DOHH2 (cell line): Measurements from ENCODE around the gene CDH24.
"Not testable (repeated sequence)": the region's sequence is repeated elsewhere in the genome, so short reads cannot be mapped to it uniquely, and the experiment has no call there.

Source experiments
- H3F3A ChIP-seq: fragments of 200-600 bp; sonication (generic), shearing (Covaris generic); 2 replicates; pipeline ENCODE4 v1.6.0; 2016; ENCODE audit warnings: antibody characterized with exemption, mild to moderate bottlenecking; ENCODE audit not compliant: control insufficient read depth, insufficient read depth
- H3K27ac ChIP-seq: fragments of 200-600 bp; sonication (generic); 2 replicates; pipeline ENCODE4 v1.5.1; 2014; ENCODE audit warnings: low read depth, mild to moderate bottlenecking, low read length, moderate library complexity
- H3K27me3 ChIP-seq: fragments of 200-600 bp; sonication (generic); 2 replicates; pipeline ENCODE4 v1.6.1; 2014; ENCODE audit warnings: mild to moderate bottlenecking, low read length, mixed read lengths; ENCODE audit not compliant: control insufficient read depth
- H3K36me3 ChIP-seq: fragments of 200-600 bp; sonication (generic); 2 replicates; pipeline ENCODE4 v1.6.1; 2014; ENCODE audit warnings: mild to moderate bottlenecking, low read length, moderate library complexity, mixed read lengths; ENCODE audit not compliant: control insufficient read depth
- H3K4me1 ChIP-seq: fragments of 200-600 bp; sonication (generic); 2 replicates; pipeline ENCODE4 v1.6.1; 2014; ENCODE audit warnings: mild to moderate bottlenecking, low read length, mixed read lengths; ENCODE audit not compliant: control insufficient read depth
- H3K4me2 ChIP-seq: fragments of 200-600 bp; sonication (generic); 2 replicates; pipeline ENCODE4 v1.6.0; 2014; ENCODE audit warnings: mild to moderate bottlenecking, low read length, moderate library complexity
- H3K4me3 ChIP-seq: fragments of 200-600 bp; sonication (generic); 2 replicates; pipeline ENCODE4 v1.5.1; 2014; ENCODE audit warnings: mild to moderate bottlenecking, low read length, mixed read lengths
- H3K79me2 ChIP-seq: fragments of 200-600 bp; sonication (generic); 2 replicates; pipeline ENCODE4 v1.6.1; 2014; ENCODE audit warnings: mild to moderate bottlenecking, low read length, mixed read lengths; ENCODE audit not compliant: control insufficient read depth
- H3K9me2 ChIP-seq: fragments of 200-600 bp; sonication (generic); replicated peaks from 2 replicates; pipeline ENCODE4 v1.6.1; 2014; ENCODE audit warnings: mild to moderate bottlenecking, low read length, mixed read lengths; ENCODE audit not compliant: control insufficient read depth
- H3K9me3 ChIP-seq: fragments of 200-600 bp; sonication (generic); 2 replicates; pipeline ENCODE4 v1.6.1; 2014; ENCODE audit warnings: antibody characterized with exemption, low read length, mixed read lengths; ENCODE audit not compliant: control insufficient read depth, insufficient read depth
- H4K20me1 ChIP-seq: fragments of 200-600 bp; sonication (generic); 2 replicates; pipeline ENCODE4 v1.6.0; 2014; ENCODE audit warnings: low read depth, mild to moderate bottlenecking, antibody characterized with exemption, low read length, moderate library complexity; ENCODE audit not compliant: control insufficient read depth, insufficient read depth
- EZH2phosphoT487 ChIP-seq: fragments of 200-600 bp; sonication (generic); IDR thresholded peaks from 2 replicates; pipeline ENCODE4 v1.6.1; 2017; ENCODE audit warnings: borderline replicate concordance, mild to moderate bottlenecking, antibody characterized with exemption, low read length, moderate library complexity, mixed read lengths
- TF ChIP-seq, protein P1 (sequence below): fragments of 200-600 bp; sonication (generic); IDR thresholded peaks from one replicate; pipeline ENCODE4 v1.5.1; 2014; ENCODE audit warnings: antibody characterized with exemption, mild to moderate bottlenecking, low read depth, low read length; ENCODE audit not compliant: poor library complexity, severe bottlenecking

Gene CDH24

GRCh38 chr14:23017091-23017490 is 40.2 kb downstream of the CDH24 start:
- H3K4me3 ChIP-seq: no peak overlapping the region
- TF ChIP-seq, protein P1, sequence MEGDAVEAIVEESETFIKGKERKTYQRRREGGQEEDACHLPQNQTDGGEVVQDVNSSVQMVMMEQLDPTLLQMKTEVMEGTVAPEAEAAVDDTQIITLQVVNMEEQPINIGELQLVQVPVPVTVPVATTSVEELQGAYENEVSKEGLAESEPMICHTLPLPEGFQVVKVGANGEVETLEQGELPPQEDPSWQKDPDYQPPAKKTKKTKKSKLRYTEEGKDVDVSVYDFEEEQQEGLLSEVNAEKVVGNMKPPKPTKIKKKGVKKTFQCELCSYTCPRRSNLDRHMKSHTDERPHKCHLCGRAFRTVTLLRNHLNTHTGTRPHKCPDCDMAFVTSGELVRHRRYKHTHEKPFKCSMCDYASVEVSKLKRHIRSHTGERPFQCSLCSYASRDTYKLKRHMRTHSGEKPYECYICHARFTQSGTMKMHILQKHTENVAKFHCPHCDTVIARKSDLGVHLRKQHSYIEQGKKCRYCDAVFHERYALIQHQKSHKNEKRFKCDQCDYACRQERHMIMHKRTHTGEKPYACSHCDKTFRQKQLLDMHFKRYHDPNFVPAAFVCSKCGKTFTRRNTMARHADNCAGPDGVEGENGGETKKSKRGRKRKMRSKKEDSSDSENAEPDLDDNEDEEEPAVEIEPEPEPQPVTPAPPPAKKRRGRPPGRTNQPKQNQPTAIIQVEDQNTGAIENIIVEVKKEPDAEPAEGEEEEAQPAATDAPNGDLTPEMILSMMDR: no peak
- TF ChIP-seq EZH2phosphoT487: no peak
- H3K4me1 ChIP-seq: no peaks in the 10 kb centered on the region
- H3K4me2 ChIP-seq: no peak overlapping the region
- H3K9me3 ChIP-seq: no peaks in the 10 kb centered on the region
- no peaks in the 10 kb centered on the region for H3F3A ChIP-seq
- no peak overlapping the region for H3K27ac ChIP-seq
- no peaks in the 10 kb centered on the region for H3K9me2 ChIP-seq
- no peaks in the 10 kb centered on the region for H4K20me1 ChIP-seq
- no peaks in the 10 kb centered on the region for H3K36me3 ChIP-seq
- H3K79me2 ChIP-seq: no peaks in the 10 kb centered on the region
- no peaks in the 10 kb centered on the region for H3K27me3 ChIP-seq

DNA sequence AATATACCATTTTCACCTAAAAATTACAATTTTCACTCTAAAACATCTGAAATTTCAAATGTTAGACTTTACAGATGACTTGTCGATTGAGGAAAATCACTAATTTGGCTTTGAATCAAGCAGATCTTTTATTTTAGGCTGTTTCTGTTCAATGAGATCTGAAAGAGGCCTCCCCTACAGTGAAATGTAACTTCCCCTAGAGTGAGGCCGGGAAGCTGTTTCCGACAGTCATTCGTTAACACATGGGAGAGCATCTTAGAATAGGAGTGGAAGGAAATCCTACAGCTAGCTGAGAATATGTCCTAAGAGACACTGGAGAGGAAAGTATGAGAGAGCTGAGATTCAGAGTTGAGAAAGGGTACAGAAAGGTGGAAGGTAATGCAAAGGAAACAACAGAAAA is 41.7 kb downstream of the CDH24 start:
- Histone ChIP-seq H3K4me2 (no peak overlapping the region), H3K27ac (no peak overlapping the region), H3K36me3 (no peaks in the 10 kb centered on the region), H3F3A (peaks cover 5% of the 10 kb centered on the region; the same call in 1 of the 2 replicates), H3K9me3 (no peaks in the 10 kb centered on the region), H3K9me2 (no peaks in the 10 kb centered on the region), H3K79me2 (no peaks in the 10 kb centered on the region), H3K27me3 (no peaks in the 10 kb centered on the region), H3K4me3 (no peak overlapping the region), H3K4me1 (peaks cover 6% of the 10 kb centered on the region), H4K20me1 (no peaks in the 10 kb centered on the region)
- TF ChIP-seq EZH2phosphoT487: no peak
- TF ChIP-seq, protein P1: no peak

- peaks cover 22% of the 10 kb centered on the region for H3K4me1 ChIP-seq
- not testable (repeated sequence) for H3K27ac ChIP-seq, H3K4me2 ChIP-seq, H4K20me1 ChIP-seq, H3K79me2 ChIP-seq, H3K9me3 ChIP-seq, H3K4me3 ChIP-seq, H3K36me3 ChIP-seq, H3K9me2 ChIP-seq, H3K27me3 ChIP-seq
- peaks cover 15% of the 10 kb centered on the region for H3F3A ChIP-seq
Observed at GRCh38 chr14:23013749-23014054, 43.6 kb downstream of the CDH24 start.

- H3K4me2 ChIP-seq: no peak overlapping the region
- H3K79me2 ChIP-seq: peaks cover 15% of the 10 kb centered on the region
- H3K36me3 ChIP-seq: no peaks in the 10 kb centered on the region
- H3K27ac ChIP-seq: no peak overlapping the region
- H3F3A ChIP-seq: peaks cover 20% of the 10 kb centered on the region
- peaks cover 27% of the 10 kb centered on the region for H3K4me1 ChIP-seq
- no peak overlapping the region for H3K4me3 ChIP-seq
- H3K9me3 ChIP-seq: no peaks in the 10 kb centered on the region
- no peaks in the 10 kb centered on the region for H4K20me1 ChIP-seq
- TF ChIP-seq EZH2phosphoT487: no peak
- TF ChIP-seq, protein P1: no peak
- H3K9me2 ChIP-seq: no peaks in the 10 kb centered on the region
- H3K27me3 ChIP-seq: no peaks in the 10 kb centered on the region
Observed at GRCh38 chr14:23013054-23013748, 44.1 kb downstream of the CDH24 start.
